Umbilical cord (tissue), 2 donors: ENCODE data around the gene GOLT1A. TPM values are rescaled to one million over a fixed set of nuclear protein-coding genes. Genes with fewer than 3 reads are reported as not detected.
"Not testable (repeated sequence)": the region's sequence is repeated elsewhere in the genome, so short reads cannot be mapped to it uniquely, and the experiment has no call there.

Experiments
- DNase-seq: peaks from one replicate; pipeline ENCODE4 v3.0.0-alpha.2; 2015; ENCODE audit warnings: low spot score
- total RNA-seq: library from RNA; depleted of rRNA; stranded (reverse); fragments of >200 nt; gene quantifications from one replicate; pipeline ENCODE4 v1.2.3, GENCODE V29; 2014; ENCODE audit warnings: low replicate concordance; ENCODE audit not compliant: insufficient read depth

The GOLT1A gene
- total RNA-seq, 1 donor from 2014 or later: not detected

- no peak for DNase-seq
These were observed 36.1 kb upstream of the GOLT1A start for GRCh38 chr1:204249736-204250427.

GRCh38 chr1:204248954-204249353 lies 35.2 kb upstream of the GOLT1A start:
- DNase-seq: no peak

- DNase-seq: no peak
These were observed 33.1 kb upstream of the GOLT1A start for GRCh38 chr1:204246876-204247275.

GRCh38 chr1:204242920-204243319 lies 29.1 kb upstream of the GOLT1A start:
- DNase-seq: no peak

GRCh38 chr1:204241914-204242313 lies 28.1 kb upstream of the GOLT1A start:
- no peak for DNase-seq

GRCh38 chr1:204241050-204241449 lies 27.3 kb upstream of the GOLT1A start:
- DNase-seq: no peak

- DNase-seq: no peak
These were observed 26.4 kb upstream of the GOLT1A start for GRCh38 chr1:204240233-204240632.

GRCh38 chr1:204239401-204239800 lies 25.6 kb upstream of the GOLT1A start:
- not testable (repeated sequence) for DNase-seq

GRCh38 chr1:204238520-204238919 lies 24.7 kb upstream of the GOLT1A start:
- DNase-seq: not testable (repeated sequence)

GRCh38 chr1:204237515-204237914 lies 23.7 kb upstream of the GOLT1A start:
- not testable (repeated sequence) for DNase-seq

GRCh38 chr1:204232526-204232925 lies 18.7 kb upstream of the GOLT1A start:
- no peak for DNase-seq

- DNase-seq: no peak
These were observed 16.4 kb upstream of the GOLT1A start for GRCh38 chr1:204230211-204230610.

- no peak for DNase-seq
These were observed 15.1 kb upstream of the GOLT1A start for GRCh38 chr1:204228896-204229295.

- DNase-seq: no peak
These were observed 14.4 kb upstream of the GOLT1A start for GRCh38 chr1:204227996-204228785.

- DNase-seq: no peak
These were observed 13.6 kb upstream of the GOLT1A start for GRCh38 chr1:204227351-204227750.

GRCh38 chr1:204225841-204226735 lies 12.3 kb upstream of the GOLT1A start:
- peak; percentile 71 for DNase-seq

GRCh38 chr1:204224655-204225054 lies 10.9 kb upstream of the GOLT1A start:
- DNase-seq: no peak

- no peak for DNase-seq
These were observed 9.5 kb upstream of the GOLT1A start for GRCh38 chr1:204223129-204223860.

- no peak for DNase-seq
These were observed 8.9 kb upstream of the GOLT1A start for GRCh38 chr1:204222764-204223055.

- DNase-seq: no peak
These were observed 8.4 kb upstream of the GOLT1A start for GRCh38 chr1:204222006-204222763.

- DNase-seq: no peak
These were observed 7.5 kb upstream of the GOLT1A start for GRCh38 chr1:204221271-204221670.
